Osteocyte (in vitro differentiated cells): ENCODE results near the gene CCNK. TPM values are rescaled to one million over a fixed set of nuclear protein-coding genes. Genes with fewer than 3 reads are reported as not detected.

ENCODE experiments used
- DNase-seq: peaks from one replicate; pipeline ENCODE4 v3.0.0; 2021; ENCODE audit warnings: mixed read lengths; ENCODE audit not compliant: unreplicated experiment; ENCODE audit errors: extremely low spot score
- H3K27ac Mint-ChIP-seq: one replicate; pipeline ENCODE4 v1.8.0; 2021; ENCODE audit warnings: mild to moderate bottlenecking, mixed read lengths; ENCODE audit not compliant: unreplicated experiment
- H3K27me3 Mint-ChIP-seq: one replicate; pipeline ENCODE4 v1.8.0; 2021; ENCODE audit warnings: mixed read lengths; ENCODE audit not compliant: unreplicated experiment
- H3K36me3 Mint-ChIP-seq: one replicate; pipeline ENCODE4 v1.8.0; 2021; ENCODE audit warnings: mixed read lengths; ENCODE audit not compliant: unreplicated experiment
- H3K4me1 Mint-ChIP-seq: one replicate; pipeline ENCODE4 v1.8.0; 2021; ENCODE audit warnings: mixed read lengths; ENCODE audit not compliant: unreplicated experiment
- H3K4me3 Mint-ChIP-seq: one replicate; pipeline ENCODE4 v1.8.0; 2021; ENCODE audit warnings: mild to moderate bottlenecking, moderate library complexity, mixed read lengths; ENCODE audit not compliant: unreplicated experiment
- H3K9me3 Mint-ChIP-seq: one replicate; pipeline ENCODE4 v1.8.0; 2021; ENCODE audit warnings: mixed read lengths; ENCODE audit not compliant: unreplicated experiment
- CTCF ChIP-seq: fragments of 200-600 bp; sonication (generic); IDR thresholded peaks from 2 replicates; pipeline ENCODE4 v1.5.0; 2021; ENCODE audit warnings: antibody characterized with exemption, mild to moderate bottlenecking, moderate library complexity
- total RNA-seq: library from RNA; stranded (reverse); gene quantifications from 2 replicates; pipeline ENCODE4 v1.2.1, GENCODE V29; 2021

The CCNK gene
- total RNA-seq, 1 donor from 2014 or later: 57.4 TPM

GRCh38 chr14:99503848-99504453 lies 22.7 kb downstream of the CCNK start:
- Mint-ChIP-seq H3K27ac (no peak overlapping the region), H3K27me3 (no peaks in the 10 kb centered on the region), H3K4me3 (no peak overlapping the region), H3K36me3 (peaks cover 75% of the 10 kb centered on the region), H3K9me3 (no peaks in the 10 kb centered on the region), H3K4me1 (no peaks in the 10 kb centered on the region)
- TF ChIP-seq CTCF: no peak
- no peak for DNase-seq

GRCh38 chr14:99505089-99505488 lies 23.9 kb downstream of the CCNK start:
- Mint-ChIP-seq H3K27ac (no peak overlapping the region), H3K4me1 (peaks cover 5% of the 10 kb centered on the region), H3K27me3 (no peaks in the 10 kb centered on the region), H3K4me3 (no peak overlapping the region), H3K9me3 (no peaks in the 10 kb centered on the region), H3K36me3 (peaks cover 80% of the 10 kb centered on the region)
- TF ChIP-seq CTCF: no peak
- DNase-seq: no peak

- H3K27ac Mint-ChIP-seq: no peak overlapping the region
- no peaks in the 10 kb centered on the region for H3K27me3 Mint-ChIP-seq
- H3K4me1 Mint-ChIP-seq: peaks cover 12% of the 10 kb centered on the region
- H3K9me3 Mint-ChIP-seq: no peaks in the 10 kb centered on the region
- DNase-seq: no peak
- no peak for TF ChIP-seq CTCF
- peaks cover 68% of the 10 kb centered on the region for H3K36me3 Mint-ChIP-seq
- no peak overlapping the region for H3K4me3 Mint-ChIP-seq
These were observed 25.1 kb downstream of the CCNK start for GRCh38 chr14:99506276-99506675.

- Mint-ChIP-seq H3K27me3 (no peaks in the 10 kb centered on the region), H3K4me3 (no peak overlapping the region), H3K36me3 (peaks cover 59% of the 10 kb centered on the region), H3K4me1 (peaks cover 25% of the 10 kb centered on the region), H3K27ac (no peak overlapping the region), H3K9me3 (no peaks in the 10 kb centered on the region)
- DNase-seq: peak; percentile 69
- TF ChIP-seq CTCF: no peak
These were observed 26.8 kb downstream of the CCNK start for GRCh38 chr14:99507860-99508640.

- Mint-ChIP-seq H3K36me3 (peaks cover 49% of the 10 kb centered on the region), H3K4me1 (peaks cover 29% of the 10 kb centered on the region), H3K4me3 (no peak overlapping the region), H3K27ac (no peak overlapping the region), H3K27me3 (no peaks in the 10 kb centered on the region), H3K9me3 (no peaks in the 10 kb centered on the region)
- TF ChIP-seq CTCF: no peak
- DNase-seq: peak; percentile 64
These were observed 27.9 kb downstream of the CCNK start for GRCh38 chr14:99508896-99509629.
